Stomach smooth muscle (tissue), 2 donors: ENCODE data around the gene SKP1.

Experiments
- H3K27ac ChIP-seq: one replicate; pipeline ENCODE4 v1.7.0; 2013; ENCODE audit warnings: mild to moderate bottlenecking, low read length, inconsistent platforms
- H3K27me3 ChIP-seq, 2 donors: one replicate each; pipeline ENCODE4 v1.7.0; 2013; ENCODE audit warnings: low read length in 2 of 2; ENCODE audit not compliant: insufficient read depth in 2 of 2, control insufficient read depth in 1 of 2
- H3K36me3 ChIP-seq, 2 donors: one replicate each; pipeline ENCODE4 v1.7.0; 2013; ENCODE audit warnings: low read length in 2 of 2; ENCODE audit not compliant: control insufficient read depth in 2 of 2, insufficient read depth in 2 of 2
- H3K4me1 ChIP-seq: one replicate; pipeline ENCODE4 v1.7.0; 2013; ENCODE audit warnings: low read length; ENCODE audit not compliant: control insufficient read depth, insufficient read depth
- H3K4me3 ChIP-seq, 2 donors: one replicate each; pipeline ENCODE4 v1.7.0; 2013; ENCODE audit warnings: low read length in 2 of 2
- H3K9ac ChIP-seq, 2 donors: one replicate each; pipeline ENCODE4 v1.7.0; 2013; ENCODE audit warnings: low read length in 2 of 2, mild to moderate bottlenecking in 1 of 2
- H3K9me3 ChIP-seq, 2 donors: one replicate each; pipeline ENCODE4 v1.7.0; 2013; ENCODE audit warnings: low read length in 2 of 2; ENCODE audit not compliant: control insufficient read depth in 2 of 2
- donor health status: healthy.
- donor health status: Pancreatic carcinoma.

The SKP1 gene

DNA sequence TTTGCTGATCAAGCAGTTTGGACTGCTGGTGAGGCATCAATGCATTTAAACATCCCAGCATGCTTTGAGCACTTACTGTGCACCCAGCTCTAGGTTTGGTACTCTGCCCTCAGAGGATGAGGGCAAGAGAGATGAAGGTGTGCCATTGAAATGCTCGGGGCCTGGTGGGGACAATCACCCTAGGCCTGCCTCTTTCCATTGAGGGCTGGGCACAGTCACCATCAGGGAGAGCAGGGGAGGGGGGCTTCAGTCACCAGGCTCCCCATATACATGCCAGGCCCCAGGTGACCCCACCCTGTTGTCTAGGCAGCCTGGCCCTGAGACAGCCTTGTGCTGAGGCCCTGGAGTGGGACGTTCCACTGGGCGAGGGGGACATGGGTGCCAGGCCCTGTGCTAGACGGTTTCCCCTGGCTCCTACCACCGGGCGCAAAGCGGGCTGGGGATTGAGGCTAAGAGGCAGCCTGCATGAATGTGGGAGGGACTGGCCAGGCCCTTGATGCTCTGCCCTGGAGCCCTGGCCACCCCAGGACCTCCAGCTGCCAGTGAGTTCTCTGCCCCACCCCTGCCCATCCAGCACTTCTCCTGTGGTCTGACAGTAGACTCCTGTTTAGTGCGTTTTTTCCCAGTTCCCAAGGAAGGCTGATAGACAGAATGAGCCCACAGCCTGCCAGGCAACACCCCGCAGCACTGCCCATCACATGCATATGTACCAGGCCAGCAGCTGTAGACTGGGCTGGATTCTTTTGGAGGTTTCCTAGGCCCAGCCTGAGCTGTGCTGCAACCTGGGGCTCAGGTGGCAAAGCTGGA, 43.4 kb downstream of the SKP1 start:
- Histone ChIP-seq H3K4me3 (no peak overlapping the region), H3K9ac (no peak overlapping the region), H3K27ac (no peak overlapping the region), H3K4me1 (peaks cover 11% of the 10 kb centered on the region), H3K27me3 (no peaks in the 10 kb centered on the region), H3K36me3 (peaks cover 29 to 37% of the 10 kb centered on the region in 2 donors), H3K9me3 (no peaks in the 10 kb centered on the region)

- Histone ChIP-seq H3K9me3 (no peaks in the 10 kb centered on the region), H3K4me1 (peaks cover 11% of the 10 kb centered on the region), H3K27me3 (no peaks in the 10 kb centered on the region), H3K27ac (no peak overlapping the region), H3K4me3 (no peak overlapping the region), H3K36me3 (peaks cover 29 to 37% of the 10 kb centered on the region in 2 donors), H3K9ac (no peak overlapping the region)
Observed at GRCh38 chr5:134132372-134133187, 44.2 kb downstream of the SKP1 start.

DNA sequence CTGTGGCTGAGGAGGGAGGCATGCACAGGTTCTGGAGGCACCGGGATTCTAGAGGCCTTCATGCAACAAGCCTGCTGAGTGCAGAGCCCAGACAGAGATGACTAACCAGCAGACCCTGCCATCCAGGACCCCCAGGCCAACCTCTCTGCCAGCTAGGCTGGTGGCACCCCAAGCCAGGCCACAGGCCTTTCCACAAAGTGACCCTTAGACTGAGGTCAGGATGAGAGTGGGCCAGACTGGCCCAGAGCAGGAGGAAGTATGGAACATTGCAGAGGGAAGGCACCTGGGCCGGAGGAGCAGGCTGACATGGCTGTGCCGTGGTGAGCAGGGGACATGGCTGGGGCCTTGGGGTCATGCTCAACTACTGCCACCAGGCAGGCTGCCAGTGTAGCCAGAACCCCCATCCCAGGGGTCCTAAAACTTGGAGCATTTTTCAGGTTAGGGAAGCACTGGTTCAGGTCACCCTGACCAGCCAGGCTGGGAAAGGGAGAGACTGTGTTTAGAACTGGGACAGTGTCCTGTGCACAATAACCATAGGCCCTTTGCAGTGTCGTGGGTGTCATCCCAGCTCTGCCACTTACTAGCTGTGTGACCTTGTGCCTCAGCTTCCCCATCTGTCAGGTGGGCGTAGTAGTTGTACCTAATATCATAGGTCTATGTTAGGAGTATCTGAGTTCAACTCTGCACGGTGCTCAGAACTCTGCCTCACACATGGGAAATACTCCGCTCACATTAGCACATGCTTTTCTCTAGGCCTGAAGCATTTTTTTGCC, 45.0 kb downstream of the SKP1 start:
- Histone ChIP-seq H3K4me3 (no peak overlapping the region), H3K27ac (no peak overlapping the region), H3K36me3 (peaks cover 29 to 36% of the 10 kb centered on the region in 2 donors), H3K9ac (no peak overlapping the region), H3K9me3 (no peaks in the 10 kb centered on the region), H3K27me3 (no peaks in the 10 kb centered on the region), H3K4me1 (peaks cover 11% of the 10 kb centered on the region)

GRCh38 chr5:134131165-134131564, 45.6 kb downstream of the SKP1 start:
- H3K9me3 ChIP-seq, result no peaks in the 10 kb centered on the region
- H3K36me3 ChIP-seq, result peaks cover 25 to 31% of the 10 kb centered on the region in 2 donors
- H3K27ac ChIP-seq, result no peak overlapping the region
- H3K4me1 ChIP-seq, result peaks cover 12% of the 10 kb centered on the region
- H3K4me3 ChIP-seq, result no peak overlapping the region
- no peaks in the 10 kb centered on the region for H3K27me3 ChIP-seq
- H3K9ac ChIP-seq, result no peak overlapping the region

GRCh38 chr5:134130239-134130945, 46.4 kb downstream of the SKP1 start:
- H3K27ac ChIP-seq, result no peak overlapping the region
- H3K36me3 ChIP-seq, result peaks cover 21 to 26% of the 10 kb centered on the region in 2 donors
- H3K27me3 ChIP-seq, result no peaks in the 10 kb centered on the region
- H3K9me3 ChIP-seq, result no peaks in the 10 kb centered on the region
- no peak overlapping the region for H3K9ac ChIP-seq
- no peak overlapping the region for H3K4me3 ChIP-seq
- H3K4me1 ChIP-seq, result peaks cover 19% of the 10 kb centered on the region

DNA sequence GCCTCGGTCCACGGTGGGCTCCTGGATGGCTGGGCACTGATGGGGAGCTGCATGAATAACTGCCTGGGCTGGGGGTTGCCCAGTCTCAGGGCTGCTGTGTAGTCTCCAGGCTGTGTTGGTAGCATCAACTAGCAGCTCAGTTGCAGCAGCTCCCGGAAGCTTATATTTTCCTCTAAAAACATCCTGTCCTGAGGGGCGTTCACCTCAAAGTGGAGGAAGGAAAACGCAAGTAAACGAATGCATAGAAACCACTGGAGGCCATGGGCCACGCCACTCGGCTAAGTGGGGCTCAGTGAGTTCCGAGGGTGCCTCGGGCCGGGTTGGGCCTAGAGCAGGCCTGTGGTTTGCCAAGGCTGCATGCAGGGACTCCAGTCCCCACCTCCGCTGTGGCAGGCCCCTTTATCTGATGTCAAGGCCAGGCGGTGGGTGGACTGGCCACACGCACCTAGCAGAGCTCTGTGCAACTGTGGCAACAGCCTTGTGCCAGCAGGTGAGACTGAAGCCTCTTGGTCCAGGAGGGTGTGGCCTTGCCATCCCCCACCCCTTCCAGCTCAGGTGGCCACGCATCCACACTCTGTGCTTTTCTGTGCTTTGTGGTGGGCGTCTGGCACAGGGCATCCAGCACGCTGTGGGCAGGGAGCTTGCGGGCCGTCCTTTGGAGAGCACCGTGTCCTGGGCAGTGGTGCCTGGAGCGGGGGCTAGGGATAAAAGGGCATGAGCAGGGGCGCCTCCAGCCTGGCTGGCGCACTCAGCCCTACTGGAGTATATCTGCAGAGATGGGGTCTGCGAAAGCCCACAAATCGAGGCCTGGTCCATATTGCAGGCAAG, 47.1 kb downstream of the SKP1 start:
- H3K4me1 ChIP-seq, result peaks cover 27% of the 10 kb centered on the region
- no peak overlapping the region for H3K4me3 ChIP-seq
- no peak overlapping the region for H3K27ac ChIP-seq
- H3K27me3 ChIP-seq, result no peaks in the 10 kb centered on the region
- H3K9ac ChIP-seq, result no peak overlapping the region
- H3K9me3 ChIP-seq, result no peaks in the 10 kb centered on the region
- peaks cover 17 to 23% of the 10 kb centered on the region in 2 donors for H3K36me3 ChIP-seq

GRCh38 chr5:134128648-134128995, 48.1 kb downstream of the SKP1 start:
- no peak overlapping the region for H3K9ac ChIP-seq
- peaks cover 15 to 16% of the 10 kb centered on the region in 2 donors for H3K36me3 ChIP-seq
- no peaks in the 10 kb centered on the region for H3K9me3 ChIP-seq
- no peak overlapping the region for H3K27ac ChIP-seq
- H3K4me3 ChIP-seq, result no peak overlapping the region
- no peaks in the 10 kb centered on the region for H3K27me3 ChIP-seq
- H3K4me1 ChIP-seq, result peaks cover 34% of the 10 kb centered on the region

DNA sequence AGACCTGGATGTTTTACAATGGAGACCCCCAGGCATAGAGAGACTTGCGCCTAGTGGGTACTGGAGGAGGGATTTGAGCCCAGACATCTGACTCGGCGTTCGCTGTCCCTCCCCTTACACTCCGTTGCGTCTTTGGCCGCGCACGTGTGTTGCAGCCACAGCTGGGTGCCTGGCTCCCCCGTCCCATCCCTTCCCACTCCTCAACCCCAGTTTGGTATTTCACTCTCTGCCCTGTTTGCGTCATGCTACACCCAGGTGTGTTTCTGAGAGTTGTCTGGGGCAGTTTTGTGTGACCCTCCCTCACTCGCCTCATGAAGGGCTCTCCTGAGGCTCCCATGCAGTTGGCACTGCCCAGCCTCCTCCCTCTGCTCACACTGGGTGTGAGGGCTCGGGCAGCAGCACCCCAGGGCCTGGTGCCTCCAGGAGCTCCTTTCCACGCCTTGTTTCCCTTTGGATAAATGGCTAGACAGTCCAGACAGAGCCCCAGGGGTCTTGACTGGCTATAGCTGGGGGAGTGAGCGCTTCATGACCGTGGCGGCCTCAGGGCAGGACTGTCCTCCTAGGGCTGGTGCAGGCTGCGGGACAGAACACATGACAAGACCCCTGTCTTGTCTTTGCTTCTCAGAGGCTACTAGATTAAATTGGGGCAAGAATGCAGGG, 48.6 kb downstream of the SKP1 start:
- H3K27me3 ChIP-seq, result no peaks in the 10 kb centered on the region
- peaks cover 29% of the 10 kb centered on the region for H3K4me1 ChIP-seq
- H3K27ac ChIP-seq, result no peak overlapping the region
- no peak overlapping the region for H3K4me3 ChIP-seq
- no peaks in the 10 kb centered on the region for H3K9me3 ChIP-seq
- no peak overlapping the region for H3K9ac ChIP-seq
- peaks cover 14 to 15% of the 10 kb centered on the region in 2 donors for H3K36me3 ChIP-seq

DNA sequence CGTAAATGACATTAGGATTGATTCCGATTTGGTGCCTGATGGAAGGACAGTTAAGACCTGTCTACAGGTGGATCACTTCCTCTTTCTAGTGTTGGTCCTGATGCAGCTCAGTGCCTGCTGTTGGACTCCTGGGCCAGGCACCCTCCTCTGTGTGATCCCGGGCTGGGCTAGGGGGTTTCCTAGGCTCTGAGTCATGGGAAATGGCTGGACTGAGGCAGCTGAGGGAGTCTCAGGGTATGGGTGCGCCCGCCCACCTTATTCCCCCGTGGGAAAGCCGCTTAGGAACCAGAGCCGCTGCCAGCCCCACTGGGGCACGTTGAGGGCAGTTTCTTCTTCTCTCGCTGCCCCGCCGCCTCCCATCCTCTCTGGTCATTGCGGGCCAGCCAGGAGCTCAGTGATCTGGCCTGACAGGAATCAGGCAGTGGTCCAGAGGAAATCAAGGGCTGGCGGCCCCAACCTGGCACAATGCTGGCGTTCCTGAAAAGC, 49.3 kb downstream of the SKP1 start:
- Histone ChIP-seq H3K27me3 (no peaks in the 10 kb centered on the region), H3K4me3 (no peak overlapping the region), H3K4me1 (peaks cover 29% of the 10 kb centered on the region), H3K9ac (no peak overlapping the region), H3K27ac (no peak overlapping the region), H3K9me3 (no peaks in the 10 kb centered on the region), H3K36me3 (peaks cover 10 to 13% of the 10 kb centered on the region in 2 donors)
